GM12874 (cell line): ENCODE results near the gene FAM149B1.

Experiments
- TF ChIP-seq, protein P1 (sequence below): IDR thresholded peaks from 2 replicates; pipeline ENCODE4 v1.5.1; 2011; ENCODE audit warnings: low read depth, mild to moderate bottlenecking, control low read depth, low read length, moderate library complexity; ENCODE audit not compliant: insufficient read depth

FAM149B1 gene

GRCh38 chr10:73262880-73263555 is 95.1 kb downstream of the FAM149B1 start:
- TF ChIP-seq, protein P1, sequence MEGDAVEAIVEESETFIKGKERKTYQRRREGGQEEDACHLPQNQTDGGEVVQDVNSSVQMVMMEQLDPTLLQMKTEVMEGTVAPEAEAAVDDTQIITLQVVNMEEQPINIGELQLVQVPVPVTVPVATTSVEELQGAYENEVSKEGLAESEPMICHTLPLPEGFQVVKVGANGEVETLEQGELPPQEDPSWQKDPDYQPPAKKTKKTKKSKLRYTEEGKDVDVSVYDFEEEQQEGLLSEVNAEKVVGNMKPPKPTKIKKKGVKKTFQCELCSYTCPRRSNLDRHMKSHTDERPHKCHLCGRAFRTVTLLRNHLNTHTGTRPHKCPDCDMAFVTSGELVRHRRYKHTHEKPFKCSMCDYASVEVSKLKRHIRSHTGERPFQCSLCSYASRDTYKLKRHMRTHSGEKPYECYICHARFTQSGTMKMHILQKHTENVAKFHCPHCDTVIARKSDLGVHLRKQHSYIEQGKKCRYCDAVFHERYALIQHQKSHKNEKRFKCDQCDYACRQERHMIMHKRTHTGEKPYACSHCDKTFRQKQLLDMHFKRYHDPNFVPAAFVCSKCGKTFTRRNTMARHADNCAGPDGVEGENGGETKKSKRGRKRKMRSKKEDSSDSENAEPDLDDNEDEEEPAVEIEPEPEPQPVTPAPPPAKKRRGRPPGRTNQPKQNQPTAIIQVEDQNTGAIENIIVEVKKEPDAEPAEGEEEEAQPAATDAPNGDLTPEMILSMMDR = no peak

DNA sequence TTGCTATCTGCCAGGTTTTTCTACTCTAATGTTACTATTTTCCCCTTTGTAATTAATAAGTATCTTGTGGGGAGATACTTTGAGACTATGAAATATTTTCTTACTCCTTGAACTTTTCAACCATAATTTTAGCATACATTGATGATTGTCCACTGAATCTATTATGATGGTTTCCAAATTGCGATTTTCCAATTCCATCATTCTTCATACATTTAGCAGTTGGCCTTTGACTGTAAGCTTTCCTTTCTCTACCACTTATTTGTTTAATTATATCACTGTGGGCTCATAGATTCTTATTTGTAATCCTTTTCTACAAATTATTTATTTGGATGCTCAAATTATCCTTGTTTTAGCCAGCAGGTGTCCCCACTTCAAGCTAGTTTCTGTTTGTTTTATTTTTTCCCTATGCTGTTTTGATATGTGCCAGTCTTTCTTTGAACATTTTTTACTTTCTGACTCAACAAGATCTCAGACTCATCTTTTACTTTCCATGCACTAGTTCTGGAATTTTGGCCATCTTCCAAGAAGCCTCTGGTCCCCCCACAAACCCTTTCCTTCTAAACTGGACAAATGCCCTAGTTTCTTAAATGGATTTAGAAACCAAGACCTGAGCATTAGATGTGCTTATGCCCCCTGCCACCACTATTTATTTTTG is 95.9 kb downstream of the FAM149B1 start:
- TF ChIP-seq, protein P1 = peak; percentile 28; the same call in 1 of the 2 replicates

DNA sequence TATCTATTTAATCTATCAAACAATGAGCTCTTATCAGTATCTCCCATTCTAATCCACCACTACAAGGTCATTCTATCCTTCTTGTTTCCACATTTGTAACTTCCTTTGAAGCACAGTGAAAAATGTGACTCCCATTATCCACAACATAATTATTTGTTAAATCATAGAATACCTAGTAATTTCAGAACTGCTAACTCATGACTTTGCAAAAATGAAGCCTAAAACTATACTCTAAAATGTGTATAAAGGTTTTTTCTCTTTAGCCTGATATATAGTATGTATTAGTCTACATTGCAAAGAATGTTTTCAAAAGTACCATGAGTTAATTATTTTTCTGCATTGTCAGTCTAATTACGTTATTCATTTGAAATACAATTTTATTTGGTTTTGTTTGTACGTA is 96.5 kb downstream of the FAM149B1 start:
- TF ChIP-seq, protein P1 = no peak

GRCh38 chr10:73281097-73281496 is 113.2 kb downstream of the FAM149B1 start:
- TF ChIP-seq, protein P1 = no peak

DNA sequence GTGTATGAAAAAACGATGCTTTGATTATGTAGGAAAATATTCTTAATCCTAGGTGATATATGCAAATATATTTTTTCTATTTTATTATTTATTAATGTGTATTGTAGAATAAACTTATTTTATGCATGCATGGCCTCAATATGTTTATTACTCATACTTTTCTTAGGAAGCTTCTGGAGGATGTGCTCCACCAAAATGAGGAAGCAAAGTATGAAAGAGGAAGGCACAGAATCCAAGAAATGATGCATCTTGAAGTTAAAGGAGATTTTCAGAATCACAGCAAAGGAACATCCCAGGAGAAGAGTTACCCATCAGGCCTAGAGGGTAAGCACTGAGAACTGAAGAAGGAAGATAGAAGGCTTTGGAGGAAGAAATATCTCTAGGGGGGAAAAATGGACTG is 119.5 kb downstream of the FAM149B1 start:
- TF ChIP-seq, protein P1 = no peak

- TF ChIP-seq, protein P1 = no peak
Observed at GRCh38 chr10:73289958-73290357, 122.0 kb downstream of the FAM149B1 start.

DNA sequence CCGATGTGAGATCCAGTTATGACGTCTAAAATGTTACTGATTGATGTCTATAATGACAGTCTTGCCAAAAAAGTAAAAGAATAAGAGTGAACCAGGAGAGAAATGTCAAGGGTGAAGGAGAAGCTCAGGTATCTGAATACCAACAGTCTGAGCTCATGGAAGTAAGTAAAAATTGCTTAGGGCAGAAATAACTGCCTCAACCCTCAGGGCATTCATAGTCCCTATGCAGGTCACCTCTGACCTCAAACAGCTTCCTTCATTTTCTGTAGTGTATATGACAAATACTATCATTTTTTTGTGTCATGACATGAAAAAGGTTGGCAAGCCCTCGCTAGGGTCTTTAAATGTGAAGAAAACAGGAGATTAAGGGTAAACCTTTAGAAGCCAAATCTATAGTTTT is 125.5 kb downstream of the FAM149B1 start:
- TF ChIP-seq, protein P1 = no peak
